DOHH2 (cell line): Measurements from ENCODE around the gene PALM.

ENCODE experiments used
- EZH2phosphoT487 ChIP-seq: fragments of 200-600 bp; sonication (generic); IDR thresholded peaks from 2 replicates; pipeline ENCODE4 v1.6.1; 2017; ENCODE audit warnings: borderline replicate concordance, mild to moderate bottlenecking, antibody characterized with exemption, low read length, moderate library complexity, mixed read lengths
- TF ChIP-seq, protein P1 (sequence below): fragments of 200-600 bp; sonication (generic); IDR thresholded peaks from one replicate; pipeline ENCODE4 v1.5.1; 2014; ENCODE audit warnings: antibody characterized with exemption, mild to moderate bottlenecking, low read depth, low read length; ENCODE audit not compliant: poor library complexity, severe bottlenecking

DNA sequence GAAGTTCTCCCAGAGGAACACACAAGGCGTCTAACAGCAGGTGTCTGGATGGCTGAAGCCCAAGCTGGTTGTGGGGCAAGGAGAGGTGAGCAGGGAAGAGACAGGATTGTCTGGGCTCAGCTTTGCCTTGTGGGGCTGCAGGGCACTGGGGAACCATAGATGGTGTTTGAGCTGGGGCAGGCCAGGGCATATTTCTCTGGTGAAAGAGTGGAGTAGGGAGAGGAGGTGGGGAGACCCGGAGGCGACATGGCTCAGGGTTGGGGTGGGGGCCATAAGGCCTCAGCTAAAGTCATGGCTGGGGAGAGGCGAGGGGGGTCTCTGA is 5.4 kb upstream of the PALM start:
- TF ChIP-seq, protein P1, sequence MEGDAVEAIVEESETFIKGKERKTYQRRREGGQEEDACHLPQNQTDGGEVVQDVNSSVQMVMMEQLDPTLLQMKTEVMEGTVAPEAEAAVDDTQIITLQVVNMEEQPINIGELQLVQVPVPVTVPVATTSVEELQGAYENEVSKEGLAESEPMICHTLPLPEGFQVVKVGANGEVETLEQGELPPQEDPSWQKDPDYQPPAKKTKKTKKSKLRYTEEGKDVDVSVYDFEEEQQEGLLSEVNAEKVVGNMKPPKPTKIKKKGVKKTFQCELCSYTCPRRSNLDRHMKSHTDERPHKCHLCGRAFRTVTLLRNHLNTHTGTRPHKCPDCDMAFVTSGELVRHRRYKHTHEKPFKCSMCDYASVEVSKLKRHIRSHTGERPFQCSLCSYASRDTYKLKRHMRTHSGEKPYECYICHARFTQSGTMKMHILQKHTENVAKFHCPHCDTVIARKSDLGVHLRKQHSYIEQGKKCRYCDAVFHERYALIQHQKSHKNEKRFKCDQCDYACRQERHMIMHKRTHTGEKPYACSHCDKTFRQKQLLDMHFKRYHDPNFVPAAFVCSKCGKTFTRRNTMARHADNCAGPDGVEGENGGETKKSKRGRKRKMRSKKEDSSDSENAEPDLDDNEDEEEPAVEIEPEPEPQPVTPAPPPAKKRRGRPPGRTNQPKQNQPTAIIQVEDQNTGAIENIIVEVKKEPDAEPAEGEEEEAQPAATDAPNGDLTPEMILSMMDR: no peak
- TF ChIP-seq EZH2phosphoT487: no peak
